ENCODE results near the gene SLAMF1.
"Not testable (repeated sequence)": the region's sequence is repeated elsewhere in the genome, so short reads cannot be mapped to it uniquely, and the experiment has no call there.

SLAMF1 gene

GRCh38 chr1:160588468-160588867, 58.4 kb downstream of the SLAMF1 start:
- DNase-seq: no peak

- DNase-seq: no peak
Measured at GRCh38 chr1:160584784-160585183, 62.1 kb downstream of the SLAMF1 start.

- not testable (repeated sequence) for DNase-seq
Measured at GRCh38 chr1:160582976-160583375, 63.9 kb downstream of the SLAMF1 start.

- no peak for DNase-seq
Measured at GRCh38 chr1:160581961-160582360, 64.9 kb downstream of the SLAMF1 start.

GRCh38 chr1:160580221-160580812, 66.5 kb downstream of the SLAMF1 start:
- DNase-seq: no peak

GRCh38 chr1:160579216-160579701, 67.6 kb downstream of the SLAMF1 start, which contains the start of gene CD84:
Gene CD84 (minus strand): TSS chr1:160579496. CDS start chr1:160579437, 59 bp downstream.
- DNase-seq: no peak

GRCh38 chr1:160578525-160579191, 68.2 kb downstream of the SLAMF1 start:
- no peak for DNase-seq

- no peak for DNase-seq
Measured at GRCh38 chr1:160578175-160578524, 68.7 kb downstream of the SLAMF1 start.

- DNase-seq: no peak
Measured at GRCh38 chr1:160577671-160578070, 69.2 kb downstream of the SLAMF1 start.

GRCh38 chr1:160576884-160577283, 70.0 kb downstream of the SLAMF1 start:
- no peak for DNase-seq

- DNase-seq: no peak
Measured at GRCh38 chr1:160576390-160576789, 70.5 kb downstream of the SLAMF1 start.

- DNase-seq: no peak
Measured at GRCh38 chr1:160575112-160575664, 71.7 kb downstream of the SLAMF1 start.

- no peak for DNase-seq
Measured at GRCh38 chr1:160570840-160571239, 76.0 kb downstream of the SLAMF1 start.

GRCh38 chr1:160569806-160570205, 77.0 kb downstream of the SLAMF1 start:
- no peak for DNase-seq

GRCh38 chr1:160567858-160568682, 78.8 kb downstream of the SLAMF1 start:
- DNase-seq: no peak

GRCh38 chr1:160567341-160567740, 79.5 kb downstream of the SLAMF1 start:
- no peak for DNase-seq

GRCh38 chr1:160565564-160565963, 81.3 kb downstream of the SLAMF1 start:
- no peak for DNase-seq

- DNase-seq: not testable (repeated sequence)
Measured at GRCh38 chr1:160563230-160563629, 83.6 kb downstream of the SLAMF1 start.

- DNase-seq: not testable (repeated sequence)
Measured at GRCh38 chr1:160562745-160563144, 84.1 kb downstream of the SLAMF1 start.

- DNase-seq: no peak
Measured at GRCh38 chr1:160560806-160561205, 86.0 kb downstream of the SLAMF1 start.

- no peak for DNase-seq
Measured at GRCh38 chr1:160560045-160560705, 86.7 kb downstream of the SLAMF1 start.

- DNase-seq: not testable (repeated sequence)
Measured at GRCh38 chr1:160559437-160559836, 87.4 kb downstream of the SLAMF1 start.
